Suprapubic skin (tissue), 4 donors: ENCODE measurements around the gene GRK7.

Experiments
- EP300 ChIP-seq: sonication (generic); formaldehyde crosslinking; IDR thresholded peaks from one replicate; pipeline ENCODE4 v1.6.1; 2017; ENCODE audit warnings: antibody characterized with exemption
- POLR2A ChIP-seq, 2 donors: fragments of 450-650 bp; IDR thresholded peaks; one replicate each; pipeline ENCODE4 v1.6.1; 2017; ENCODE audit warnings: antibody characterized with exemption in 2 of 2, mild to moderate bottlenecking in 2 of 2, moderate library complexity in 2 of 2
- POLR2AphosphoS5 ChIP-seq, 3 donors: sonication (generic); formaldehyde crosslinking; IDR thresholded peaks; one replicate each; pipeline ENCODE4 v1.6.1; 2017; ENCODE audit warnings: antibody characterized with exemption in 3 of 3
- TF ChIP-seq, protein P1 (sequence below), 2 donors: fragments of 200-600 bp in 1 of 2; fragments of 450-650 bp in 1 of 2; sonication (generic) in 1 of 2; IDR thresholded peaks; one replicate each; pipeline ENCODE4 v1.5.1; 2016 to 2019; ENCODE audit warnings: antibody characterized with exemption in 2 of 2, mild to moderate bottlenecking in 1 of 2, moderate library complexity in 1 of 2

DNA sequence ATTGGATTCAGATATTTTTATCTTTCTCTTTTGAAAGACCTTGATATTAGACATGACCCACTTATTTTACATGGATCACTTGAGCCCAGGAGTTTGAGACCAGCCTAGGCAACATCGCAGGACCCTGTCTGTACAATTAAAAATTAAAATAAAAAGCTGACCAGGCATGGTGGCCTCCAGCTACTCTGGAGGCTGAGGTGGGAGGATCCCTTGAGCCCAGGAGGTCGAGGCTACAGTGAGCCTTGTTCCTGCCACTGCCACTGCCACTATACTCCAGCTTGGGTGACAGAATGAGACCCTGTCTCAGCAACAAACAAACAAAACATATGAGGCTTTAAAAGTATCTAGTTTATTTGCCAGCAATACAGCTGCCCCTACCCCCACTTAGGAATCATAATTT, 23.5 kb upstream of the GRK7 start:
- TF ChIP-seq EP300, result no peak
- TF ChIP-seq POLR2A (IDR thresholded peaks at IDR 0.05), result no peak
- TF ChIP-seq, protein P1, sequence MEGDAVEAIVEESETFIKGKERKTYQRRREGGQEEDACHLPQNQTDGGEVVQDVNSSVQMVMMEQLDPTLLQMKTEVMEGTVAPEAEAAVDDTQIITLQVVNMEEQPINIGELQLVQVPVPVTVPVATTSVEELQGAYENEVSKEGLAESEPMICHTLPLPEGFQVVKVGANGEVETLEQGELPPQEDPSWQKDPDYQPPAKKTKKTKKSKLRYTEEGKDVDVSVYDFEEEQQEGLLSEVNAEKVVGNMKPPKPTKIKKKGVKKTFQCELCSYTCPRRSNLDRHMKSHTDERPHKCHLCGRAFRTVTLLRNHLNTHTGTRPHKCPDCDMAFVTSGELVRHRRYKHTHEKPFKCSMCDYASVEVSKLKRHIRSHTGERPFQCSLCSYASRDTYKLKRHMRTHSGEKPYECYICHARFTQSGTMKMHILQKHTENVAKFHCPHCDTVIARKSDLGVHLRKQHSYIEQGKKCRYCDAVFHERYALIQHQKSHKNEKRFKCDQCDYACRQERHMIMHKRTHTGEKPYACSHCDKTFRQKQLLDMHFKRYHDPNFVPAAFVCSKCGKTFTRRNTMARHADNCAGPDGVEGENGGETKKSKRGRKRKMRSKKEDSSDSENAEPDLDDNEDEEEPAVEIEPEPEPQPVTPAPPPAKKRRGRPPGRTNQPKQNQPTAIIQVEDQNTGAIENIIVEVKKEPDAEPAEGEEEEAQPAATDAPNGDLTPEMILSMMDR (IDR thresholded peaks at IDR 0.05), result no peak
- TF ChIP-seq POLR2AphosphoS5 (IDR thresholded peaks at IDR 0.05), result no peak
